NB4 (cell line): ENCODE results near the gene GSTA3.

Experiments used
- CTCF ChIP-seq: IDR thresholded peaks from one replicate; pipeline ENCODE4 v1.5.1; 2012; ENCODE audit warnings: low read depth, low read length
- POLR2A ChIP-seq: IDR thresholded peaks from 2 replicates; pipeline ENCODE4 v1.6.1; 2011; ENCODE audit warnings: mild to moderate bottlenecking; ENCODE audit not compliant: insufficient read length; ENCODE audit errors: extremely low read depth

- TF ChIP-seq POLR2A (no peak), CTCF (peak; percentile 76)
Observed at GRCh38 chr6:52881996-52882841, 27.3 kb downstream of the GSTA3 start.
